Occipital lobe (tissue), 2 donors: ENCODE measurements around the gene FNBP1. TPM values are rescaled to one million over a fixed set of nuclear protein-coding genes. Genes with fewer than 3 reads are reported as not detected.

Source experiments
- DNase-seq: peaks from one replicate; lab custom pipeline; 2025; lab: John Stamatoyannopoulos, UW
- total RNA-seq: library from RNA; depleted of rRNA; stranded (reverse); fragments of >200 nt; gene quantifications from one replicate; pipeline ENCODE4 v1.2.3, GENCODE V29; 2014

Gene FNBP1
- total RNA-seq, 1 donor from 2014 or later = 59.9 TPM

GRCh38 chr9:129879991-129880653, 162.9 kb downstream of the FNBP1 start:
- DNase-seq = no peak

DNA sequence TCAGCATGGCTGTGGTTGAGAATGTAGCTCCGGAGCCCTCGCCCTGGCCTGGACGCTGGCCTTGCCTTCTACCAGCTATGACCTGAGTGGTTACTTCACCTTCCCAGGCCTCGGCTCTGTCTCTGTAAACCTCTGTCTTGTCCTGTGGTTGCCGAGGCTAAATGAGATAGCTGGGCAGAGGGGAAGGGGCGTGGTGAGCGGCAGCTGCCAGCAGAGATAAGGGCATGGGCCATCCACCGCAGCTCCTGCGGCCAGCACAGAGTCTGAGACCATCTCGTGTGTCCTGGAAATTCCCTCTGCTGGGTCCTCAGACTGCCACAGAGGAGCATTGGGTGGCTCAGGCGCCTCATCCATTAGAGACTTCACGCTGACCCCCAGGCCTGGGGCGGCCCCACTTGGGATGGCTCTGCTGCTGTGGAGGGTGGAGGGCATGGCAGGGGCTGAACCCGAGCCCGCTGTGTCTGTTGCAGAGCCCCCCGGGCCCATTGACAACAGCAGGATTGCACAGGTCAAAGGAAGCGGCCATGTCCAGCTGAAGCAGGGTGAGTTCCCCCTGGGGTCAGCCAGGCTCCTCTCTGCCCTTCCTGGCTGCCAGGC, 163.8 kb downstream of the FNBP1 start:
- DNase-seq = no peak

GRCh38 chr9:129878291-129878690, 164.7 kb downstream of the FNBP1 start:
- no peak for DNase-seq

DNA sequence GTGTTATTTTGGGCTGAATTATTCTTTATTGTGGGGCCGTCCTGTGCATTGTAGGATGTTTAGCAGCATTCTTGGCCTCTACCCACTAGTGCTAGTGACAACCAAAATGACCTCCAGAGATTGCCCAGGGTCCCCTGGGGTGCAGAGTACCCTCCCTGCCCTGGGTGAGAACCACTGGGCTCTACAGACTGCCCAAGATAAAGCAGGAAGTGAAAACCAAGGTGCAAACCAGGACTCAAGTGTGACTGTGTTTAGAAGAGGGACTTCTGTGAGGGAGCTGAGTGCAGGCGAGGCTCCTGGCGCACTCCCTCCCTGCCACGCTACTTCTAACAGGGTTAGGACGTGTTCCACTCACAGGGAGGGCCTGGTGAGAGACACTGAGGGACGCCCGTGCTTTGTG, 166.2 kb downstream of the FNBP1 start:
- no peak for DNase-seq

- DNase-seq = no peak
Measured at GRCh38 chr9:129875687-129876395, 167.1 kb downstream of the FNBP1 start.

- DNase-seq = no peak
Measured at GRCh38 chr9:129875181-129875611, 167.8 kb downstream of the FNBP1 start.

DNA sequence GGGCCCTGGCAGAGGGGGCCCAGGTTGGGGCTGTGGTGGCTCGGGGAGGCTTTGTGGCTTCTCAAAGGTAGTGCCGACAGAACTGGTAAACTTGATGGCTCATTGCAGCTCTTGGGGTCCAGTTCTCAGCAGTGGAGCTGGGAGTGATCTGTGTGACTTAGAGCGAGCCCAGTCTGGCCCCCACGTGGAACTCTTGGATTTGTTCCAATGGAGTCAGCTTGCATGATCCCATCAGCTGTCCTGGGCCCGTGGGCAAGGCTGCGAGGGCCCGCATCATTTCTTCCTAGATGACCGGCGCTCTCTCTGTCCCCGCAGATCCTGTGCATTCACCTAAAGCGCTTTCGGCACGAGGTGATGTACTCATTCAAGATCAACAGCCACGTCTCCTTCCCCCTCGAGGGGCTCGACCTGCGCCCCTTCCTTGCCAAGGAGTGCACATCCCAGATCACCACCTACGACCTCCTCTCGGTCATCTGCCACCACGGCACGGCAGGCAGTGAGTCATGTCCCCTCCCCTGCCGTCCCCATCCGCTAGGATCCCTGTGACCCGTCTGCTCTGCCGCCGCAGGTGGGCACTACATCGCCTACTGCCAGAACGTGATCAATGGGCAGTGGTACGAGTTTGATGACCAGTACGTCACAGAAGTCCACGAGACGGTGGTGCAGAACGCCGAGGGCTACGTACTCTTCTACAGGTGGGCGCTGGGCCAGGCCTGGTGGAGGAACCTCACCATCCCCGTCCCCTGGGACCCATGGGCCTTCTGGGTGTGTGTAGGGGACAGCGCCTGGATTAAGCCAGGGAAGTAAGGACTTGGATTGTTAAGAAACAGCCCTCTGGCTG, 168.5 kb downstream of the FNBP1 start:
- no peak for DNase-seq

DNA sequence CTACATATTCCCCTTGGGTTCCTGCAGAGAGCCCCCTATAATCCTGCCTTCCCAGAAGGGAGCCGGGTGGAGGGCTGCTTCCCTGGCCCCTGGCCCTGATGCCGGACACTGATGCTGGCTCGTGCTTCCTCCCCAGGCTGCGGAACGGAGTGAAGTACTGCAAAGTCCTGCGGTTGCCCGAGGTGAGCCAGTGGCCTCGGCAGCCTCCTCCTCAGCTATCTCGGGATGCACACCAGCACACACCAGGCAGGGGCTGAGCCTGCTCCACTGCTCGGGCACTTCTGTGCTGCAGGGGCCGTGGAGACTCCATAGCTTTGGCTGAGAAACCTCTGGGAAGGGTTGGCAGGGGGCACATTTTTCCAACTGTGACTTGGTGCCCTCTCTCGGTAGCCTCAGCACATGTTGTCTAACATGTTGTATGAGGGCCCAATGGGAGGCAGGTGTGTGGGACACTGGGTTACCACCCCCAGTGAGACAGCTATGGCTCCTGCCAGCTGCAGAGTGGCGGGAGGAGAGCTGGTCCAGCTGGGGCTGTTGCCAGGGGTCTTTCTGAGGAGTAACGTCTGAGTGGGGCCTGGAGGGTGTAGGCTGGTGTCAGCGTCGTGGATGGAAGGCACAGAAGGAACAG, 169.3 kb downstream of the FNBP1 start:
- DNase-seq = no peak

GRCh38 chr9:129871046-129871445, 171.9 kb downstream of the FNBP1 start:
- DNase-seq = no peak

DNA sequence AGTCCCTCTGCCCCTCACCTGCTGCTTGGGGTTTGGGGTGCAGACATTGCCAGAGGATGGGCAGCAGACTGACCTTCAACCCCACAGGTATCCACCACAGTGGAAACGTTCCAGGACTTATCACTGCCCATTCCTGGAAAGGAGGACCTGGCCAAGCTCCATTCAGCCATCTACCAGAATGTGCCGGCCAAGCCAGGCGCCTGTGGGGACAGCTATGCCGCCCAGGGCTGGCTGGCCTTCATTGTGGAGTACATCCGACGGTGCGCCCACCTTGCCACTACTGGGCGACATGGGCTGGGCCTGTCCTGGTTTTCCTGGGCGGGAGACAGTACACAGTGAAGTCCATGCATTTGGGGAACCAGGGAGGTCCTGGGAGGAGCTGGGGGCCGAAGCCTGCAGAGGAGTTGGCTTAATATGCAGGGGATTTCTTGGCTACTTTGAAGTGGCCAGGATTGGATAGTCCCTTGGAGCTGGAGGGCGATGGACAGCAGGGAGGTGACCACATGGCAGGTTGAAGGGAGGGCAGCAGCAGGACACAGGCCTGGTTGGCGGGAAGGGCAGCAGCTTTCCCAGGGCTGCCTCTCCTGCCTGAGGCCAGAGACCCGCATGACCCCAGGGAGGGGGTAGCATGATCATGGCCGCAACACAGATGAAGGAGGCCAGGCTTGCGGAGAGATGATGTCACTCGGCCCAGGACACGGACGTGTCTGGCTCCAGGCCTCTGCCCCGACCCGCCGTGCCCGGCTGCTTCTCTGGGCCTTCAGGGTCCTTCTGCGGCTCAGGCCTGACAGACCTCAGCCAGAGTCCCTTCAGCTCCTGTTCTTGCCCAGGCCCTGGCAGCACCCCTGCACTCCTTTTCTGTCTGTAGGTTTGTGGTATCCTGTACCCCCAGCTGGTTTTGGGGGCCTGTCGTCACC, 173.1 kb downstream of the FNBP1 start:
- DNase-seq = no peak

DNA sequence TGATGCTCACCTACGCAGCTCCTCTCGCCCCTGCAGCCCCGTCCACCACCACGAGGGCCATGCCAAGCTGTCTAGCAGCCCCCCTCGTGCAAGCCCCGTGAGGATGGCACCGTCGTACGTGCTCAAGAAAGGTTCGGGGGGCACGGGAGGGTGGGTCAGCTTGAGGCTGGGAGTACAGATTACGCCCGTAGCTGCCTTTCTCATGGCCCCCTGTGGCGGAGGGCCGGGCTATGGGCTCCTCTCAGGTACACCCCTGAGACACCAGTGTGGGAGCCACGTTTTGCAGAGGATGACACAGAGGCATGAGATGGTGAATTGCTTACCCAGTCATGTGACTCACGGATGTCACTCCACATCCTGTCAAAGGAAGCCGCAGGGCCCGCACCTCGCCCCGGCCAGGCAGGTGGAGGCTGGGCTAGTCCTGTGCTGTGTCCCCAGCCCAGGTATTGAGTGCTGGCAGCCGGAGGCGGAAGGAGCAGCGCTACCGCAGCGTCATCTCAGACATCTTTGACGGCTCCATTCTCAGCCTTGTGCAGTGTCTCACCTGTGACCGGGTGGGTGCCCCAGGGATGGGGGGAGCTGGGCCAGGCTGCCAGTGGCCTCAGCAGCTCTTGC, 174.0 kb downstream of the FNBP1 start:
- no peak for DNase-seq

DNA sequence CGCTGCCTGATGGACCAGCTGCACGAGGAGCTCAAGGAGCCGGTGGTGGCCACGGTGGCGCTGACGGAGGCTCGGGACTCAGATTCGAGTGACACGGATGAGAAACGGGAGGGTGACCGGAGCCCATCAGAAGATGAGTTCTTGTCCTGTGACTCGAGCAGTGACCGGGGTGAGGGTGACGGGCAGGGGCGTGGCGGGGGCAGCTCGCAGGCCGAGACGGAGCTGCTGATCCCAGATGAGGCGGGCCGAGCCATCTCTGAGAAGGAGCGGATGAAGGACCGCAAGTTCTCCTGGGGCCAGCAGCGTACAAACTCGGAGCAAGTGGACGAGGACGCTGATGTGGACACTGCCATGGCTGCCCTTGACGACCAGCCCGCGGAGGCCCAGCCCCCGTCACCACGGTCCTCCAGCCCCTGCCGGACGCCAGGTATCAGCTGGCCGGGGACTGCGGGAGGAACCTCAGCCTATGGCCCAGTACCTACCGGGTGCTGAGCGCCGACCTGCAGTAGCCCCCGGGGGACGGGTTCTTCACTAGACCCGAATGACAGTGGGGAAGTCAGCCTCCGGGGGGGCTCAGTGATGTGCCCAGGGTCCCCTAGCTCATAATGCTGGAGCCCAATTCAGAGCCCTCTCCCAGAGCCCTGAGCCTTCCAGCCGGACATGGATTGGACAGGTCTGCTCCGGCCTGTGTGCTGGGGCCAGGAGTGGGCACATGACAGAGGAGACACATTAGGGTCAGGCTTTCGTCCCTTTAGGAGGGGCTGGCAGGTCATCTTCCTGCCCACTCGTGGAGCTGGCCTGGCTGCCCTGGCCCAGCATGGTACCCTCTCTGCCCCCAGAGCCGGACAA, 174.7 kb downstream of the FNBP1 start:
- DNase-seq = no peak

DNA sequence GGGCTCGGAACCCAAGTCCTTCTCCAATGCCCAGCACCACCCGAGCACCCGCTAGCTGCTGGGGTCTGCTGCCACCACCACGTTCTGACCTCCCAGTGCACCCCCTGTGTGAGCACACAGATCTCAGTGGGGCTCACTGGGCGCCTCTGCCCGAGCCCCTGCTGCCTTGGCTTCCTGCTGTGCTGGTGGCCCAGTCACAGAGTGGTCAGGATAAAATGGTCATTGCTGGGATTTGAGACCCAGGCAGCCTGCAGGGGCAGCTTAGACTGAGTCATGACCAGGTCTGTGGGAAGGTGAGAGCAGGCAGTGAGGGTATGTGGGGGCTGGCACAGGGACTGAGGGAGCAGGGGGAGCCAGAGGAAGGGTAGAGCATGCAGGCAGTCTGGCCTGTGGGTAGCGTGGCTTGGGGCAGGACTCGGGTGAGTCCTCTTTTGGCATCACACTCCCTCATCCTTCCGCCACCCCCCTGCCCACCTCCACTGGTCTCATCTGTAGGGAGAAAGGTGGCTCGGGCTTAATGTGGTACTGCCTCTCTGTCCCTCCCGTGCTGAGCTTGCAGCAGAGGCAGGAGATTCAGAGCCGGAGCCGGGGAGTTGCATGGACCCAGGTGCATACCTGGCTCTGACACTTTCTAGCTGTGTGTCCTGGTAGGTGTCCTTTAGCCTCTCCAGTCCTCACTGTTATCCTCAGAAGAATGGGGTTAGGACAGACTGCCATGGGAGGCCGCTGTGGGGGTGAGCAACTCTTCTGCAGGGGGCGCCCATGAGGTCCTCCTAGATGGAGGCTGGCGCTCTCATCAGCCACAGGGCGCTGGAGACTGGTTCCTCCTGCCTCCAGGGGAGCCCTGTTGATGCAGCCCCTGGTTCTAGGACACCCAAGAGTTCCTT, 175.6 kb downstream of the FNBP1 start:
- no peak for DNase-seq

DNA sequence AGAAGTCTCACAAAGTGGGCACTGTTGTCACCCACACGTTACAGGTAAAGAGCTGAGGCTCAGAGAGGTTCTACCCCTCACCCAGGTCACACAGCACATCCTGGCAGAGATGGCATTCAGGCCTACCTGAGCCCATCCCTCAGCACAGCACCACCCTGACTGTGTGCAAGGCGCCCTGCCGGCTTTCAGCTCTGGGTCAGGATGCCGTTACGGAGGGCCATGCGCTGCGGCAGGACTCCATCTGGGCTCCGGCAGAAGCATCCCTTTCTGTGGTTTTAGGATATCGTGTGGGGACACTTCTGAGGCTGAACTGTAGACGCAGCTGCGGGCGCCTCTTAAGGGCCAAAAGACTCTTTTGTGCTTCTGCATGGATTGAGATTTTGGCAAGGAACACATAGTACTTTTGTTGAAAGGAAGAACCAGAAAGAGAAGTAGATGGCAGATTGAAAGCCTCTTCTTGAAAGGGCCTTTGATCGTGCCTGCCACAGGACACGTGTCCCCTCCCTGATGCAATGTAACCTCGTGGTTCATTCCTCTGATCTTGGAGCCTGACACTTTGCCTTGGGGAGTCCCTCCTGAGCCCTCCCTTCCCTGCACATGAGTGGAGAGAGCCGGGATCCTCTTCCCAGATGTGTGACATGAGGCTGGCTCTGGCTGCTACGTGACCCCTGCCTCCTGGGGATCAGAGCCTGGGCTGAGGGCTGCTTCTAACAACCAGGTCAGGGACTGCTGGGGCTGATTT, 176.4 kb downstream of the FNBP1 start:
- no peak for DNase-seq

DNA sequence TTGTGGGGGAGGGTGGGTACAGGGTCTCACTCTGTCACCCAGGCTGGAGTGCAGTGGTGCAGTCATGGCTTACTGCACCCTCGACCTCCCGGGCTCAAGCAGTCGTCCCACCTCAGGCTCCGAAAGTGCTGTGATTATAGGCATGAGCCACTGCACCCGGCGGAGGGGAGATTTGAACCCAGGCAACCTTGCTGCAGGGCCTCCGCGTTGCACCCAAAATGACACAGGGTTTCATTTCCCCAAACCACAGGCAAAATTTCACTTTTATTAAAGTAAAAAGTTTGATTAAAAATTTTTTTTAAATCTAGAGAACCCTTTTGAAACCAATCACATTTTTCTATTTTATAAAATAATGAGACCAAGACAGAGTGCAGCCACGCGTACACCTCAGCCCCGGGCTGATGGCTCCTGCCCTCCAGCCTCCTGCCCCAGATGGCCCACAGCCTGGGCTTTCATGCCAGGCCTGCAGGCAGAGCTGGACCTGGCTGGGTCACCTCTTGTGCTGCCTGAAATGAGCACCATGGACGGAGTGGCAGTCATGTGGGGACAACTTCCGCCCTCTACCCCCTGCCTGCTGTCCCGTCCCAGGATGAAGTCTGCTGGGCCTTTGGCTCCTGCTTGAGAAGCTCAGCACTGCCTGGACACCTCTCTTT, 177.2 kb downstream of the FNBP1 start:
- no peak for DNase-seq

GRCh38 chr9:129864991-129865647, 177.9 kb downstream of the FNBP1 start:
- DNase-seq = no peak
